ENCODE measurements around the gene MANBA.

MANBA gene

DNA sequence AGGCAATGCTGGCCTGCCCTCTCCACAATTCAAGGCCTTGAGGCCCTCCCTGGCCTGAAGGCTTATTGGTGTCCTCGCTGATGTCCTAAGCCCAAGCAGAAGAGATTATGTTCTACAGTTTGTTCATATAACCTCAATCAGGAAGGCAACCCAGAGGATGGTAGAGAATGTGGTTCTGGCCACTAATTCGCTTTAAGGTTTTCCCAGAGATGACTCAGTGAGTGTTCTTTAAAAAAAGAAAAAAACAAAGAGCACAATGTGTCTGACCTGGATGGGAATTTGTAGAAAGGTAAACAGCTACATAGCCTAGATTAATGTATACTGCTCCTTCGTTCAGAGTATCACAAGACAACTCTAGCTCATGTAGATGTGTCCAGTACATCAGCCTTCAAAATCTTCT is 66.0 kb downstream of the MANBA start:
- intact Hi-C loops (cut with DNase I; ENCODE audit: low total_unique reads), result no loop called here
- no peaks in the 10 kb centered on the region for H3K9me3 ChIP-seq
- H3K4me3 ChIP-seq, result no peak overlapping the region
- H3K27me3 ChIP-seq, result no peaks in the 10 kb centered on the region
- no peaks in the 10 kb centered on the region for H3K4me1 ChIP-seq
- H3K27ac ChIP-seq, result no peak overlapping the region
- H3K36me3 ChIP-seq, result peaks cover 0 to 16% (median 8%) of the 10 kb centered on the region in 3 donors
- DNase-seq, result no peak
- TF ChIP-seq, protein P1, sequence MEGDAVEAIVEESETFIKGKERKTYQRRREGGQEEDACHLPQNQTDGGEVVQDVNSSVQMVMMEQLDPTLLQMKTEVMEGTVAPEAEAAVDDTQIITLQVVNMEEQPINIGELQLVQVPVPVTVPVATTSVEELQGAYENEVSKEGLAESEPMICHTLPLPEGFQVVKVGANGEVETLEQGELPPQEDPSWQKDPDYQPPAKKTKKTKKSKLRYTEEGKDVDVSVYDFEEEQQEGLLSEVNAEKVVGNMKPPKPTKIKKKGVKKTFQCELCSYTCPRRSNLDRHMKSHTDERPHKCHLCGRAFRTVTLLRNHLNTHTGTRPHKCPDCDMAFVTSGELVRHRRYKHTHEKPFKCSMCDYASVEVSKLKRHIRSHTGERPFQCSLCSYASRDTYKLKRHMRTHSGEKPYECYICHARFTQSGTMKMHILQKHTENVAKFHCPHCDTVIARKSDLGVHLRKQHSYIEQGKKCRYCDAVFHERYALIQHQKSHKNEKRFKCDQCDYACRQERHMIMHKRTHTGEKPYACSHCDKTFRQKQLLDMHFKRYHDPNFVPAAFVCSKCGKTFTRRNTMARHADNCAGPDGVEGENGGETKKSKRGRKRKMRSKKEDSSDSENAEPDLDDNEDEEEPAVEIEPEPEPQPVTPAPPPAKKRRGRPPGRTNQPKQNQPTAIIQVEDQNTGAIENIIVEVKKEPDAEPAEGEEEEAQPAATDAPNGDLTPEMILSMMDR (IDR thresholded peaks at IDR 0.05), result no peak

- TF ChIP-seq, protein P1 (IDR thresholded peaks at IDR 0.05), result no peak
- intact Hi-C loops (cut with DNase I; ENCODE audit: low total_unique reads), result no loop called here
- Histone ChIP-seq H3K36me3 (peaks cover 0 to 20% (median 17%) of the 10 kb centered on the region in 3 donors), H3K4me1 (no peaks in the 10 kb centered on the region), H3K27me3 (no peaks in the 10 kb centered on the region), H3K27ac (no peak overlapping the region), H3K4me3 (no peak overlapping the region), H3K9me3 (no peaks in the 10 kb centered on the region)
- no peak for DNase-seq
These were observed 66.9 kb downstream of the MANBA start for GRCh38 chr4:102693861-102694260.

- no peaks in the 10 kb centered on the region for H3K4me1 ChIP-seq
- TF ChIP-seq, protein P1 (IDR thresholded peaks at IDR 0.05), result no peak
- intact Hi-C loops (cut with DNase I; ENCODE audit: low total_unique reads), result no loop called here
- H3K9me3 ChIP-seq, result no peaks in the 10 kb centered on the region
- no peak overlapping the region for H3K27ac ChIP-seq
- DNase-seq, result no peak
- H3K27me3 ChIP-seq, result no peaks in the 10 kb centered on the region
- H3K4me3 ChIP-seq, result no peak overlapping the region
- H3K36me3 ChIP-seq, result peaks cover 0 to 21% (median 19%) of the 10 kb centered on the region in 3 donors
These were observed 67.4 kb downstream of the MANBA start for GRCh38 chr4:102693262-102693850.

DNA sequence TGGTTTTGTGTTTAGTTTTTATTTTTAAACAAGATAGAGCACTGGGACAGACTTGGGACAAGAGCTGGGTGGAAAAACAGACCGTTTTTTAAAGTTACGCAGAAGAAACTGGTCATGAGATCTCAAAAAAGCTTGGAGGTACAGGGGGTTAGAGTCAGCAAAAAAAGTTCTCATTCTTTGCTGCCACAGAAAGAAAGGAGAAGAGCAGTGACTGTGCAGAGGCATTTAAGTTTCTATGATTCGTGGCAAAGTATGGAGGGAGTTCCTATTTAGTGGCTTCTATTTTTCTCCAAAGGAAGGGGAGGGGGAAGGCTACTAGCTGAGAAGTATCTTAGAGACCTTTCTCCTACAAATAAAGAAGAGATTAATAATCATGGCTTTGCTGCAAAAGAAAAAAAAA is 68.3 kb downstream of the MANBA start:
- Histone ChIP-seq H3K4me3 (no peak overlapping the region), H3K4me1 (no peaks in the 10 kb centered on the region), H3K27ac (no peak overlapping the region), H3K36me3 (peaks cover 0 to 21% (median 19%) of the 10 kb centered on the region in 3 donors), H3K9me3 (no peaks in the 10 kb centered on the region), H3K27me3 (no peaks in the 10 kb centered on the region)
- DNase-seq, result no peak
- intact Hi-C loops (cut with DNase I; ENCODE audit: low total_unique reads), result no loop called here
- TF ChIP-seq, protein P1 (IDR thresholded peaks at IDR 0.05), result no peak

DNA sequence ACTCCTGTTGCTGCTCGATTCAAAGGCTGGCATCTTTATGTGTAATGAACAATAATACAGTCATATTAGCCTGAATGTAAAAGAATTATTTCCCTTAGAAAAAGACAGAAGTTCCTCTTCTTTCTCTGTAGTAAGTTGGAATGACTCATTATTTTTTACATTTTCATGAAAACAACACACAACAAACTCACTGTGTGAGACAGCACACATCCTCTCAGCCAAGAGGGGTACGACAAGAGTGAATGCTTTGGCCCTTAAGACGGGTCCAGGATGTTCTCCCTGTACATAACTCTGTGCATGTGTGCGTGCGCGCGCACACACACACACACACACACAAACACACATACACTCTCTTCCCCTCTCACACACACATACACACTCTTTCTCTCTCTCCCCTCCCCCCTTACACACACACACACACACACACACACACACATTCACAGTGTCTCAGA is 72.8 kb downstream of the MANBA start:
- no peaks in the 10 kb centered on the region for H3K9me3 ChIP-seq
- H3K27ac ChIP-seq, result no peak overlapping the region
- no peaks in the 10 kb centered on the region for H3K4me1 ChIP-seq
- no peak overlapping the region for H3K4me3 ChIP-seq
- TF ChIP-seq, protein P1 (IDR thresholded peaks at IDR 0.05), result no peak
- peaks cover 0 to 15% (median 12%) of the 10 kb centered on the region in 3 donors for H3K36me3 ChIP-seq
- no peaks in the 10 kb centered on the region for H3K27me3 ChIP-seq
- DNase-seq, result no peak
- intact Hi-C loops (cut with DNase I; ENCODE audit: low total_unique reads), result no loop called here
